NOMO-1 (cell line): ENCODE data around the gene TUBAL3.
A peak's percentile ranks its signal among the peaks of the same experiment; 100 is the strongest.

Experiments
- DNase-seq, 2 experiments: peaks; one replicate each; lab custom pipeline; 2025; ENCODE audit not compliant: unreplicated experiment in 2 of 2; lab: John Stamatoyannopoulos, UW

Gene TUBAL3

GRCh38 chr10:5343979-5344378, 60.6 kb downstream of the TUBAL3 start:
- DNase-seq = no peak

GRCh38 chr10:5343561-5343960, 61.1 kb downstream of the TUBAL3 start:
- peak; percentile 8 to 38 for DNase-seq
